Psoas muscle (tissue), 8 donors: ENCODE measurements around the gene MBP. TPM values are rescaled to one million over a fixed set of nuclear protein-coding genes. Genes with fewer than 3 reads are reported as not detected.
A peak's percentile ranks its signal among the peaks of the same experiment; 100 is the strongest.

Source experiments
- ATAC-seq, 4 donors: fragments of 200-7000 bp; cut with Tn5 transposase; one replicate each; pipeline ENCODE4 v1.9.1; 2020; ENCODE audit warnings: moderate library complexity in 3 of 4, mild to moderate bottlenecking in 2 of 4
- DNase-seq, 2 donors: peaks; one replicate each; pipeline ENCODE4 v3.0.0-alpha.2; 2020
- H3K27ac ChIP-seq: fragments of 200-600 bp; one replicate; pipeline ENCODE4 v1.8.0; 2022
- H3K27me3 ChIP-seq, 3 donors: fragments of 200-600 bp in 1 of 3; one replicate each; pipeline versions ENCODE4 v1.6.1 to v1.8.0; 2013 to 2022; ENCODE audit warnings: low read length in 2 of 3, mild to moderate bottlenecking in 2 of 3, moderate library complexity in 1 of 3; ENCODE audit not compliant: insufficient read depth in 3 of 3
- H3K36me3 ChIP-seq, 2 donors: fragments of 200-600 bp in 1 of 2; one replicate each; pipeline versions ENCODE4 v1.6.1 to v1.8.0; 2013 to 2022; ENCODE audit warnings: low read depth in 1 of 2, mild to moderate bottlenecking in 1 of 2, moderate library complexity in 1 of 2; ENCODE audit not compliant: insufficient read depth in 1 of 2
- H3K4me1 ChIP-seq: fragments of 200-600 bp; one replicate; pipeline ENCODE4 v1.8.0; 2022
- H3K4me3 ChIP-seq: fragments of 200-600 bp; one replicate; pipeline ENCODE4 v1.8.0; 2022; ENCODE audit warnings: mild to moderate bottlenecking
- H3K9me3 ChIP-seq: fragments of 200-600 bp; one replicate; pipeline ENCODE4 v1.8.0; 2022
- WGBS, 3 donors: extraction: QIAGEN DNeasy Blood & Tissue Kit; methylation state at CpG; one replicate each; pipeline versions ENCODE4 v1.1.6 to v1.1.7; 2013; 5-methylcytosine and 5-hydroxymethylcytosine counted together
- intact Hi-C, 2 donors: fragments of 100-400 bp; cut with DNase I; formaldehyde crosslinking; loops; one replicate each; pipeline versions ENCODE4 v1.11.0 to v1.14.2; 2022
- polyA plus RNA-seq, 3 donors: library from polyadenylated mRNA; stranded (reverse); fragments of 200-250 nt; gene quantifications; one replicate each; pipeline ENCODE4 v1.2.3, GENCODE V29; 2013
- total RNA-seq, 4 donors: library from RNA; stranded (reverse); fragmentation: NEBNext Ultra II Directional in 2 of 4; extraction: Animal tissue kit (Norgen Biotek cat#: 25700) in 2 of 4; gene quantifications; one replicate each; pipeline versions ENCODE4 v1.2.1 to v1.2.4, GENCODE V29; 2021 to 2023
- TF ChIP-seq, protein P1 (sequence below): fragments of 200-600 bp; IDR thresholded peaks from one replicate; pipeline ENCODE4 v1.8.0; 2022; ENCODE audit warnings: antibody characterized with exemption
- donor health status: healthy with polysubstance abuse.
- donor health status: DM: no; HTN: no; CAD: no; lungs with moderate emphysema.
- donor health status: Bipolar disorder and iron deficiency.
- donor health status: healthy.
- donor health status: DM: yes; HTN: yes; CAD: no.
- donor health status: DM: no; HTN: no; CAD: no.
- donor health status: DM: no; HTN: no; CAD: no.
- donor health status: DM: yes; HTN: yes; CAD: no.

Gene MBP
- total and polyA plus RNA-seq, 7 donors: 16.4 to 88.2 (median 51.6) TPM

DNA sequence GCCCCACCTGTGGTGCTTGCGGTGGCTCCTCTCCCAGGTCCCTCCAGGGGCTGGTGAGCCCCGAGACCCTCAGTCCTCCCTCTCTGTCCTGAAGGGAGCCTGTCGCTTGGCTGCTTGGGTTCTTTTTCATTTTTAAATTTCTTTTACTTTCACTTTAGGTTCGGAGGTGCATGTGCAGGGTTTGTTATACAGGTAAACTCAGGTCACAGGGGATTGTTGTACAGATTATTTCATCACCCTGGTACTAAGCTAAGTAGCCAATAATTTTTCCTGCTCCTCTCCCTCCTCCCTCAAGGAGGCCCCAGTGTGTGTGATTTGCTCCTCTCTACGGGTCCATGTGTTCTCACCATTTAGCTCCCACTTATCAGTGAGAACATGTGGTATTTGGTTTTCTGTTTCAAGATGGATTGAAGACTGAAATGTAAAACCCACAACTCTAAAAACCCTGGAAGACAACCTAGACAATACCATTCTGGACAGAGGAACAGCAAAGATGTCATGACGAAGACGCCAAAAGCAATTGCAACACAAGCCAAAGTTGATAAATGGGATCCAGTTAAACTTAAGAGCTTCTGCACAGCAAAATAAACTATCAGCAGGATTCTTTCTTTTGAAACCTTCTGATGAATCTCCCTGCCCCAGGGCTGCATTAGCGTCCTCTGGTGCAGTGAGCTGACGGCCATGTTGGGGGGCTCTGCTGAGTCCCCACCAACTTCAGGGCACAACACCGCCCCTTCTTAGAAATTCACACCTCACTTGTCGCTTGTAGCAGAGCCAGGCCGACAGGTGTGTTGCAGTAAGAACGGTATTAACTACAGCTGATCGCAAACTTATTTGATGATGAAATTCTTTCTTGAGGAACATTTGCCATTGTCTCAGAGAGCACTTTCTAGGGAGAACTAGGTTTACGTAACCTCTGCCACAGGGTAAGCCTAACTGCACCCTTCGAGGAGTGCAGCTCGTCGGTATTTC lies 174.9 kb downstream of the MBP start:
- no peak for DNase-seq
- Histone ChIP-seq H3K27me3 (no peaks in the 10 kb centered on the region), H3K27ac (no peak overlapping the region), H3K9me3 (no peaks in the 10 kb centered on the region), H3K4me1 (peaks cover 11% of the 10 kb centered on the region), H3K36me3 (peaks cover 0 to 62% of the 10 kb centered on the region in 2 donors), H3K4me3 (no peak overlapping the region)
- intact Hi-C loops: no loop called here
- ATAC-seq: no peak
- TF ChIP-seq, protein P1, sequence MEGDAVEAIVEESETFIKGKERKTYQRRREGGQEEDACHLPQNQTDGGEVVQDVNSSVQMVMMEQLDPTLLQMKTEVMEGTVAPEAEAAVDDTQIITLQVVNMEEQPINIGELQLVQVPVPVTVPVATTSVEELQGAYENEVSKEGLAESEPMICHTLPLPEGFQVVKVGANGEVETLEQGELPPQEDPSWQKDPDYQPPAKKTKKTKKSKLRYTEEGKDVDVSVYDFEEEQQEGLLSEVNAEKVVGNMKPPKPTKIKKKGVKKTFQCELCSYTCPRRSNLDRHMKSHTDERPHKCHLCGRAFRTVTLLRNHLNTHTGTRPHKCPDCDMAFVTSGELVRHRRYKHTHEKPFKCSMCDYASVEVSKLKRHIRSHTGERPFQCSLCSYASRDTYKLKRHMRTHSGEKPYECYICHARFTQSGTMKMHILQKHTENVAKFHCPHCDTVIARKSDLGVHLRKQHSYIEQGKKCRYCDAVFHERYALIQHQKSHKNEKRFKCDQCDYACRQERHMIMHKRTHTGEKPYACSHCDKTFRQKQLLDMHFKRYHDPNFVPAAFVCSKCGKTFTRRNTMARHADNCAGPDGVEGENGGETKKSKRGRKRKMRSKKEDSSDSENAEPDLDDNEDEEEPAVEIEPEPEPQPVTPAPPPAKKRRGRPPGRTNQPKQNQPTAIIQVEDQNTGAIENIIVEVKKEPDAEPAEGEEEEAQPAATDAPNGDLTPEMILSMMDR: no peak
- 81 to 89% (median 82%) methylated on average over 18 of the region's 18 CpGs for WGBS, 3 donors

DNA sequence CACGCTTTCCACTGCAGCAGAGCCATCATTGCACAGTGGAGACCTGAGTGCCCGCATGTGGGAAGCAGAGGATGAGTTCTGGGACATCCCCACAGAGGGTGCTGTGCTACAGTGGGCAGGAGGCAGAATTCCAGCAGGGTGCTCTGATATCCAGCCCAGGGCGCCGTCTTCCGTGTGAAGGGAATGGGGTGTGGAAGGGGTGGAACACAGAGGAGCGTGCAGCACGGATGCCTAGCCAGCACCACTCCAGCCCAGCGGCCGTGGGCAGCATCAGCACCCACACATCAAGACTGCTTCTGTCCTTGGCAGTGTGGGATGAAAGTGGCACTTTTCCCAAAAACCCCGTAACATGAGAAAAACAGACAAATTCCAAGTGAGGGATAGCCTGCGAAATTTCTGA lies 175.9 kb downstream of the MBP start:
- intact Hi-C loops: no loop called here
- TF ChIP-seq, protein P1: no peak
- Histone ChIP-seq H3K4me3 (no peak overlapping the region), H3K36me3 (peaks cover 0 to 70% of the 10 kb centered on the region in 2 donors), H3K4me1 (peaks cover 11% of the 10 kb centered on the region), H3K27me3 (no peaks in the 10 kb centered on the region), H3K9me3 (no peaks in the 10 kb centered on the region), H3K27ac (no peak overlapping the region)
- WGBS, 3 donors: 89 to 96% (median 94%) methylated on average over 11 of the region's 11 CpGs
- DNase-seq (no peak), ATAC-seq (no peak)

- H3K36me3 ChIP-seq: peaks cover 0 to 66% of the 10 kb centered on the region in 2 donors
Measured at GRCh38 chr18:76955524-76956170, 176.9 kb downstream of the MBP start.

GRCh38 chr18:76953583-76954233 lies 178.9 kb downstream of the MBP start:
- H3K27me3 ChIP-seq: no peaks in the 10 kb centered on the region
- WGBS, 3 donors: 21 to 50% (median 27%) methylated on average over 12 of the region's 12 CpGs
- ATAC-seq (peak in 2 of 4 donors; percentile 39 to 62), DNase-seq (peak; percentile 61 to 75)
- no peak overlapping the region for H3K4me3 ChIP-seq
- no peaks in the 10 kb centered on the region for H3K9me3 ChIP-seq
- H3K27ac ChIP-seq: no peak overlapping the region
- TF ChIP-seq, protein P1: no peak
- peaks cover 0 to 64% of the 10 kb centered on the region in 2 donors for H3K36me3 ChIP-seq
- intact Hi-C loops: no loop called here
- H3K4me1 ChIP-seq: peaks cover 11% of the 10 kb centered on the region

More at GRCh38 chr18:76955524-76956170, 176.9 kb downstream of the MBP start:
- H3K4me3 ChIP-seq: no peak overlapping the region
- intact Hi-C loops: no loop called here
- H3K4me1 ChIP-seq: peaks cover 11% of the 10 kb centered on the region
- ATAC-seq (no peak), DNase-seq (no peak)
- no peak overlapping the region for H3K27ac ChIP-seq
- H3K27me3 ChIP-seq: no peaks in the 10 kb centered on the region
- H3K9me3 ChIP-seq: no peaks in the 10 kb centered on the region
- 80 to 86% (median 82%) methylated on average over 28 of the region's 28 CpGs for WGBS, 3 donors
- TF ChIP-seq, protein P1: no peak
